Glutamatergic neuron (in vitro differentiated cells): ENCODE results near the gene MRPS2. TPM values are rescaled to one million over a fixed set of nuclear protein-coding genes. Genes with fewer than 3 reads are reported as not detected.

Source experiments
- DNase-seq: peaks from one replicate; pipeline ENCODE4 v3.0.0; 2022
- H3K27ac Mint-ChIP-seq: one replicate; pipeline ENCODE4 v1.8.0; 2020; ENCODE audit warnings: mild to moderate bottlenecking, mixed read lengths, inconsistent platforms; ENCODE audit not compliant: unreplicated experiment
- H3K27me3 Mint-ChIP-seq: one replicate; pipeline ENCODE4 v1.8.0; 2020; ENCODE audit warnings: mild to moderate bottlenecking, moderate library complexity, mixed read lengths, inconsistent platforms; ENCODE audit not compliant: unreplicated experiment
- H3K36me3 Mint-ChIP-seq: one replicate; pipeline ENCODE4 v1.8.0; 2020; ENCODE audit warnings: mild to moderate bottlenecking, mixed read lengths, inconsistent platforms; ENCODE audit not compliant: unreplicated experiment
- H3K4me1 Mint-ChIP-seq: one replicate; pipeline ENCODE4 v1.8.0; 2020; ENCODE audit warnings: mild to moderate bottlenecking, low read depth, mixed read lengths, inconsistent platforms; ENCODE audit not compliant: unreplicated experiment
- H3K4me3 Mint-ChIP-seq: one replicate; pipeline ENCODE4 v1.8.0; 2020; ENCODE audit warnings: mild to moderate bottlenecking, mixed read lengths, inconsistent platforms; ENCODE audit not compliant: unreplicated experiment
- H3K9me3 Mint-ChIP-seq: one replicate; pipeline ENCODE4 v1.8.0; 2020; ENCODE audit warnings: mild to moderate bottlenecking, moderate library complexity, mixed read lengths, inconsistent platforms; ENCODE audit not compliant: unreplicated experiment
- CTCF ChIP-seq: fragments of 200-600 bp; sonication (generic); IDR thresholded peaks from one replicate; pipeline ENCODE4 v1.5.0; 2021; ENCODE audit not compliant: partially characterized antibody, unreplicated experiment
- total RNA-seq: library from RNA; stranded (reverse); fragmentation: NEBNext Ultra II Directional; extraction: Animal tissue kit (Norgen Biotek cat#: 25700); gene quantifications from one replicate; pipeline ENCODE4 v1.2.1, GENCODE V29; 2021; ENCODE audit not compliant: unreplicated experiment

The MRPS2 gene
- total RNA-seq, 1 donor from 2014 or later, result 30.7 TPM

GRCh38 chr9:135500071-135500524, 384 bp upstream of the MRPS2 start:
- TF ChIP-seq CTCF, result no peak
- Mint-ChIP-seq H3K27me3 (peaks cover 6% of the 10 kb centered on the region), H3K27ac (no peak overlapping the region), H3K36me3 (no peaks in the 10 kb centered on the region), H3K4me1 (peaks cover 3% of the 10 kb centered on the region), H3K9me3 (no peaks in the 10 kb centered on the region), H3K4me3 (peak overlapping the region; percentile 85)
- no peak for DNase-seq

DNA sequence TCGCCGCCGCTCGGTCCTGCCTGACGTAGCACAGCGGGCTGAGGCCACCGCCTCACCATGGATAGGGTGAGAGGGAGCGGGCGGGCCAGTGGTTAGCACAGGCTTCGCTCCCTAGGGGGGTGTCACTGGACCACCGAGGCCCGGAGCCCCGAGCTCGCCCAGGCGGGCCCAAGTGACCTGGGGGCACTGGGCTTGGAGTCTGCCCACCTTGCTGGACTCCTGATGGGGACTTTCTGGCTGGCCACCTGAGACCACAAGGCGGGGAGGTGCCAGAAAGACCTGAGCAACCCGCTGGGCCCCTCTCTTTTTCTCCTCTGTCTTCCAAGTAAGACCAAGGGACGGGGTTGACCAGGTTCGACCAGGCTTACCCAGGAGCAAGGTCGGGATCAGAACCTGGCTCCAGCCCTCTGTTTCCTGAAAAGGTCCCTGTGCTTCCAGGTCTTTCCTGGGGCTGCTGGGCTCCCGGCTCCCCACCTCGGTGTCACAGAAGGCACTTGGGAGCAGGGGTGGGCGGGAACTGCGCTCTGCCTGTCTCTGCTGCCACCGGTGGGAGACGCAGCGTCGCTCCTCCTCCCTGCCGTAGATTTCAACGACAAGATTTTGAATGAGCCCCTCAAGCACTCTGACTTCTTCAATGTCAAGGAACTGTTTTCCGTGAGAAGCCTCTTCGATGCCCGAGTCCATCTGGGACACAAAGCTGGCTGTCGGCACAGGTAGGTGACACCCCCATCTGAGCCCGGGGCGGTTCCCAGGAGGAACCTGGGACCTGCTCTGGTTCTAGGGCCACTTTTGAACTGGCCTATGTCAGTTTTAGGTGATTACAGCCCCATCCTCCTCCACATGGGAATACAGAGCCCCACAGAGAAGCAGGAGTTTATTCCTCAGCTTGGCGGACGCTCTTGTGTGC, 1.0 kb downstream of the MRPS2 start:
- H3K4me3 Mint-ChIP-seq, result peak overlapping the region; percentile 82

DNA sequence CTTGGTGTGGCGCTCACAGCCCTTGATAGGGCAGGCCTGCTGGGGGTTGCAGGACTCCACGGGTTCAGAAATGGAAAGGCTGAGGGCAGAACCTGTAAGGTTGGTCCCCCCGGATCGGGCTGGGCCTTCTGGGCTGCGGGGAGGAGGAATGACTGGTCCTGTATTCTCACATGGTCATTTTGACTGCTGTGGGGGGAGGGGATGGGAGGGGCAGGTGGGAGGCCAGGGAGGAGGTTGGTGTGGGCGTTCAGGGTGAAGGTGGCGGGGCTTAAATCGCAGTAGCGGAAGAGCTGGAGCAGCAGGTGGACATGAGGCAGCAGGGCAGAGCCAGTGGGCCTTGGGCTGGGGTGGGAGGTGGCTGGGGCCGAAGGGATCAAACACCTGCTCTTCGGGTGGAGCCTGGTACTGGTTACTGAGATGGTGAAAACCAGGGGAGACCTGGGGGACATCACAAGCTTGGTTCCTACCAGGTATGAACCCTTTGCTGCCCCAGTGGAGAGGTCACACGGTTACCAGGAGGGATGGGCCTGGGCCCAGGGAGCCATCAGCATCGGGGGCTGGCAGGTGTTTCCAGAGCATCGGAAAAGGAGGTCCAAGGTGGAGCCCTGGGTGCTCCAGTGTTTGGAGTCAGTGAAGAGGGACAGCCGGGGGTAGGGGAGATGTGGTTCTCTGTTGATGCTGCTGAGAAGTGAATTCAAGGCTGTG, 1.8 kb downstream of the MRPS2 start:
- peaks cover 8% of the 10 kb centered on the region for H3K27me3 Mint-ChIP-seq
- DNase-seq, result no peak
- no peak overlapping the region for H3K4me3 Mint-ChIP-seq
- H3K36me3 Mint-ChIP-seq, result no peaks in the 10 kb centered on the region
- peaks cover 3% of the 10 kb centered on the region for H3K9me3 Mint-ChIP-seq
- TF ChIP-seq CTCF, result no peak
- no peak overlapping the region for H3K27ac Mint-ChIP-seq
- peaks cover 5% of the 10 kb centered on the region for H3K4me1 Mint-ChIP-seq

More for the DNA sequence above, 1.0 kb downstream of the MRPS2 start:
- TF ChIP-seq CTCF, result no peak
- Mint-ChIP-seq H3K4me1 (peaks cover 3% of the 10 kb centered on the region), H3K27ac (no peak overlapping the region), H3K9me3 (peaks cover 2% of the 10 kb centered on the region), H3K36me3 (no peaks in the 10 kb centered on the region), H3K27me3 (peaks cover 8% of the 10 kb centered on the region)
- DNase-seq, result no peak

- H3K27ac Mint-ChIP-seq, result no peak overlapping the region
- H3K27me3 Mint-ChIP-seq, result peaks cover 8% of the 10 kb centered on the region
- H3K4me1 Mint-ChIP-seq, result peaks cover 5% of the 10 kb centered on the region
- peaks cover 3% of the 10 kb centered on the region for H3K9me3 Mint-ChIP-seq
- H3K4me3 Mint-ChIP-seq, result no peak overlapping the region
- TF ChIP-seq CTCF, result no peak
- peaks cover 1% of the 10 kb centered on the region for H3K36me3 Mint-ChIP-seq
- peak; percentile 11 for DNase-seq
Observed at GRCh38 chr9:135502873-135503321, 2.4 kb downstream of the MRPS2 start.
